ENCODE measurements around the gene GPR31.
"Not testable (repeated sequence)": the region's sequence is repeated elsewhere in the genome, so short reads cannot be mapped to it uniquely, and the experiment has no call there.

The GPR31 gene

DNA sequence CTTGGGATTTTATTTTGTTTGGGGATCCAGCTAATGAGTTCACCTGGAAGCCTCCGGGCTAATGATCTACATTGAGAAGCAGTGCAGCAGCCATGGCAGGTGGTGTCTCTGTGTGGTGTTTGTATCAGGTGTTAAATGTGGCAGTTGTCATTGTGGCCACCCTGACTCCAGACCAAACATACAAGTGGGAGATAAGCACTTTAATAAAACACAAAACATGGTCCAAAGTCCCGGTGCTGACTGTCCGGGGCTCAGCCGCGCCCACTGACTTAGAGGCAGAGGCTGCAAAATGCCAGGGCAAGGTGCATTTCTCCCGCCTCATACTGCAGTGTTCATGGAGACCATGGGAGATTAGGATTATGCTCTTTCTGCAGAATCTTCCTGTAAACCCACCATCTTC is 23.6 kb upstream of the GPR31 start:
- not testable (repeated sequence) for H3K4me1 ChIP-seq (ENCODE audit: low read length); H3K9ac ChIP-seq (ENCODE audit: low read length); H3K4me2 ChIP-seq (ENCODE audit: low read depth, low read length); H3K27ac ChIP-seq (ENCODE audit: low read length); H2AFZ ChIP-seq (ENCODE audit: low read length); H3K27me3 ChIP-seq (replicated peaks; ENCODE audit: insufficient read depth, low read length); H3K79me2 ChIP-seq (ENCODE audit: low read length); H3K4me3 ChIP-seq (ENCODE audit: low read length); H3K9me3 ChIP-seq (replicated peaks; ENCODE audit: insufficient read depth, low read length); H4K20me1 ChIP-seq (ENCODE audit: insufficient read depth, low read length); H3K9me2 ChIP-seq (replicated peaks; ENCODE audit: insufficient read depth, low read length); H3K36me3 ChIP-seq (replicated peaks; ENCODE audit: insufficient read depth, low read length); H3F3A ChIP-seq (ENCODE audit: insufficient read depth, low read length); DNase-seq

DNA sequence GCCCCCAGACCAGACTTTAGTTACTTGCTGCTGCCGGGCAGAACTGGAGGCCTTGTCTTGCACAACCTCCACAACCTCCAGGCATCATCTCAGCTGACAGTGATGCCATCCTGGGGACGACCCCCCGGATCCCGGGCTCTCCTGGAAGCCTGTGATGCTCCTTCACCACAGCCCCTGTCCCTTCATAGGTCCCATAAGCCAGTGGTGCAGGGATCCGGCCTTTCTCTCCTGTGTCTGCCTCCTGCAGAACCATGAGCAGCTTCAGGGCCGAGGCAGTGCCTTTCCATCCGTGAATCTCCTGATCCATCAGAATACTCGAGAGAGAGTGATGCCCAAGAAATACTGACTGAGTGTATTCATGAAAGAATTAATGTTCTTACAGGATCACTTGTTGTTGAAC is 22.3 kb upstream of the GPR31 start:
- H3K27me3 ChIP-seq (replicated peaks; ENCODE audit: insufficient read depth, low read length); H3K4me2 ChIP-seq (ENCODE audit: low read depth, low read length); H3K27ac ChIP-seq (ENCODE audit: low read length); H3K4me1 ChIP-seq (ENCODE audit: low read length); H3K36me3 ChIP-seq (replicated peaks; ENCODE audit: insufficient read depth, low read length); H2AFZ ChIP-seq (ENCODE audit: low read length); DNase-seq; H3F3A ChIP-seq (ENCODE audit: insufficient read depth, low read length); H4K20me1 ChIP-seq (ENCODE audit: insufficient read depth, low read length); H3K9ac ChIP-seq (ENCODE audit: low read length); H3K79me2 ChIP-seq (ENCODE audit: low read length); H3K9me3 ChIP-seq (replicated peaks; ENCODE audit: insufficient read depth, low read length); H3K4me3 ChIP-seq (ENCODE audit: low read length); H3K9me2 ChIP-seq (replicated peaks; ENCODE audit: insufficient read depth, low read length): not testable (repeated sequence)

DNA sequence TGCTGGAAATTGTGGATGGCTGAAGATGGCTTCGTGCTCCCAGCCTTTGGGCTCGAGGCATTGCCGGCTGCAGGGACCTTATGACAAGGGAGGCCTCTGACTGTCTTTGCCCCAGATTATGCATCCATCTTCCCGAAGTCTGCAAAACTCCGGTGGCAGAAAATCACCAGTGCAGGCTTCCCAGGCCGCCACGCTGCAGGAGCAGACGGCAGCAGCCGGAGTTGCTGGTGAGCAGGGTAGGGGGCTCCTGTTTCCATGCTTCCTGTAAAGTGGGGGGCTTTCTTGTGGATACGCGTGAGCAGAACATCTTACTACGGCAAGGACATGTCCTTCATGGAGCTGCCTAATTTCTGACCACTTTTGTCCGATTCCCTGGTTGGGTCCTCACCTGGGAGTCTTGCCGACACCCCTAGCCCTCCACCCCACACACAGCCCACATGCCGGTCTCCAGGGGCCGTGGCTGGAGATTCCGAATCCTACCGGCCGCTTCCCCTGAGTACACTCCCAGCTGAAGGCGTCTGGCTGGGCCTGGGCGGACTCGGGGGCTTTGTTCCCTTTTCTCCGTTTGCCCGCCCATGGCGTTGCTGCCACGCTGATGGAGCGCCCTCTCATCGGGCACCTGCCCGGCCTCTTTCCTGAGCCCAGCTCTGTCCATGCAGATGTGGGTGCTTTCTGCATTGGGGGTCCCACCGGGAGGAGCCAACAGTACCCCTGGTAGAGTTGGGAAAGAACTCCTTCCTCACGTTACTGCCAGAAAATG is 21.3 kb upstream of the GPR31 start:
- H3K4me2 ChIP-seq (ENCODE audit: low read depth, low read length); H4K20me1 ChIP-seq (ENCODE audit: insufficient read depth, low read length); H3K27ac ChIP-seq (ENCODE audit: low read length); DNase-seq; H3K27me3 ChIP-seq (replicated peaks; ENCODE audit: insufficient read depth, low read length); H3K9me2 ChIP-seq (replicated peaks; ENCODE audit: insufficient read depth, low read length); H3K79me2 ChIP-seq (ENCODE audit: low read length); H3K9ac ChIP-seq (ENCODE audit: low read length); H3F3A ChIP-seq (ENCODE audit: insufficient read depth, low read length); H3K36me3 ChIP-seq (replicated peaks; ENCODE audit: insufficient read depth, low read length); H3K4me1 ChIP-seq (ENCODE audit: low read length); H3K4me3 ChIP-seq (ENCODE audit: low read length); H2AFZ ChIP-seq (ENCODE audit: low read length); H3K9me3 ChIP-seq (replicated peaks; ENCODE audit: insufficient read depth, low read length): not testable (repeated sequence)

- H4K20me1 ChIP-seq (ENCODE audit: insufficient read depth, low read length); H3K27me3 ChIP-seq (replicated peaks; ENCODE audit: insufficient read depth, low read length); H2AFZ ChIP-seq (ENCODE audit: low read length); H3K9me2 ChIP-seq (replicated peaks; ENCODE audit: insufficient read depth, low read length); H3K9me3 ChIP-seq (replicated peaks; ENCODE audit: insufficient read depth, low read length); DNase-seq; H3K36me3 ChIP-seq (replicated peaks; ENCODE audit: insufficient read depth, low read length); H3K27ac ChIP-seq (ENCODE audit: low read length); H3K4me3 ChIP-seq (ENCODE audit: low read length); H3K4me1 ChIP-seq (ENCODE audit: low read length); H3F3A ChIP-seq (ENCODE audit: insufficient read depth, low read length); H3K79me2 ChIP-seq (ENCODE audit: low read length); H3K4me2 ChIP-seq (ENCODE audit: low read depth, low read length); H3K9ac ChIP-seq (ENCODE audit: low read length): not testable (repeated sequence)
Observed at GRCh38 chr6:167177271-167177670, 19.5 kb upstream of the GPR31 start.

DNA sequence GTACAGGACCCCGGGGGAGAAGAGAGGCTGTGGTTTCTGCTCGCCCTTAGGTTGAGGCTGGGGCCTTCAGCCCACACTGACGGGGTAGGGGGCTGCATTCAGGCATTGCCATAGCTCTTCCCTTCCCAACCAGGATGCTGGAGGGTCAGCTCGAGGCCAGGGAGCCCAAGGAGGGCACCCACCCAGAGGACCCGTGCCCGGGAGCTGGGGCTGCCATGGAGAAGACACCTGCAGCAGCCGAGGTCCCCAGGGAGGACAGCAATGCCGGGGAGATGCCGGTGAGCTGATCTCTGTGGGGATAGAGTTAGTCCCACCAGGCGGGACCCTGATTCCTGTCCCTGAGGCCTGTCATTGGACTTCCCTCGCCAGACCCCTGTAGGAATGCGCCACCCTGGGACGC is 14.2 kb upstream of the GPR31 start:
- H3K4me1 ChIP-seq (ENCODE audit: low read length); H3K4me3 ChIP-seq (ENCODE audit: low read length); H3K79me2 ChIP-seq (ENCODE audit: low read length); H4K20me1 ChIP-seq (ENCODE audit: insufficient read depth, low read length); DNase-seq; H2AFZ ChIP-seq (ENCODE audit: low read length); H3K36me3 ChIP-seq (replicated peaks; ENCODE audit: insufficient read depth, low read length); H3K27ac ChIP-seq (ENCODE audit: low read length); H3F3A ChIP-seq (ENCODE audit: insufficient read depth, low read length); H3K4me2 ChIP-seq (ENCODE audit: low read depth, low read length); H3K9ac ChIP-seq (ENCODE audit: low read length); H3K9me2 ChIP-seq (replicated peaks; ENCODE audit: insufficient read depth, low read length); H3K9me3 ChIP-seq (replicated peaks; ENCODE audit: insufficient read depth, low read length); H3K27me3 ChIP-seq (replicated peaks; ENCODE audit: insufficient read depth, low read length): not testable (repeated sequence)

- H3K27ac ChIP-seq (ENCODE audit: low read length); H3K4me2 ChIP-seq (ENCODE audit: low read depth, low read length); H3K9ac ChIP-seq (ENCODE audit: low read length); H3K4me1 ChIP-seq (ENCODE audit: low read length); H3F3A ChIP-seq (ENCODE audit: insufficient read depth, low read length); H3K36me3 ChIP-seq (replicated peaks; ENCODE audit: insufficient read depth, low read length); H3K9me2 ChIP-seq (replicated peaks; ENCODE audit: insufficient read depth, low read length); H2AFZ ChIP-seq (ENCODE audit: low read length); H3K4me3 ChIP-seq (ENCODE audit: low read length); H3K9me3 ChIP-seq (replicated peaks; ENCODE audit: insufficient read depth, low read length); DNase-seq; H4K20me1 ChIP-seq (ENCODE audit: insufficient read depth, low read length); H3K27me3 ChIP-seq (replicated peaks; ENCODE audit: insufficient read depth, low read length); H3K79me2 ChIP-seq (ENCODE audit: low read length): not testable (repeated sequence)
Observed at GRCh38 chr6:167171300-167171699, 13.5 kb upstream of the GPR31 start.

- not testable (repeated sequence) for H4K20me1 ChIP-seq (ENCODE audit: insufficient read depth, low read length); H2AFZ ChIP-seq (ENCODE audit: low read length); H3K27ac ChIP-seq (ENCODE audit: low read length); H3K36me3 ChIP-seq (replicated peaks; ENCODE audit: insufficient read depth, low read length); H3K4me2 ChIP-seq (ENCODE audit: low read depth, low read length); H3K9me3 ChIP-seq (replicated peaks; ENCODE audit: insufficient read depth, low read length); H3K9ac ChIP-seq (ENCODE audit: low read length); H3K9me2 ChIP-seq (replicated peaks; ENCODE audit: insufficient read depth, low read length); H3K27me3 ChIP-seq (replicated peaks; ENCODE audit: insufficient read depth, low read length); DNase-seq; H3K79me2 ChIP-seq (ENCODE audit: low read length); H3K4me1 ChIP-seq (ENCODE audit: low read length); H3K4me3 ChIP-seq (ENCODE audit: low read length); H3F3A ChIP-seq (ENCODE audit: insufficient read depth, low read length)
Observed at GRCh38 chr6:167169867-167170266, 12.1 kb upstream of the GPR31 start.

DNA sequence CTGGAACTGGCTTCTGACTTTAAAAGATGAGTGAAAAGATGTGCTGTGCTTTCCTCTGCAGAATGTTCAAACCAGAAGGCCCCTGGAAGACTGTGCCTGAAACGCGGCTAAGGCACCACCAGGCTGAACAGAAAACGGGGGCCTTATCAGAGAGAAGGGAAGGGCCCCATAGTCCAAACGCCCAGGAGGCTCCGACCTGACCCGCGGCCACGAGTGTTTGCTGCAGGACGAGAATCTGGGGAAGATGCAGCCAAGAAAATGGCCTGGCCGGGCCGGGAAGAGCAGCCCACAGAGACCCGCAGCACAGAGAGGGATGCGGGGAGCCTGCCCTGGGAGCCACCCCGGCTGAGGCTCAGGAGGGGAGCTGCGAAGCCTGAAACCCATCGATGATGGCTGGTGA is 10.5 kb upstream of the GPR31 start:
- H3K9me2 ChIP-seq (replicated peaks; ENCODE audit: insufficient read depth, low read length); H3K4me2 ChIP-seq (ENCODE audit: low read depth, low read length); H3K4me3 ChIP-seq (ENCODE audit: low read length); H3K4me1 ChIP-seq (ENCODE audit: low read length); H3F3A ChIP-seq (ENCODE audit: insufficient read depth, low read length); H3K79me2 ChIP-seq (ENCODE audit: low read length); H3K27ac ChIP-seq (ENCODE audit: low read length); DNase-seq; H3K9me3 ChIP-seq (replicated peaks; ENCODE audit: insufficient read depth, low read length); H4K20me1 ChIP-seq (ENCODE audit: insufficient read depth, low read length); H3K27me3 ChIP-seq (replicated peaks; ENCODE audit: insufficient read depth, low read length); H2AFZ ChIP-seq (ENCODE audit: low read length); H3K9ac ChIP-seq (ENCODE audit: low read length); H3K36me3 ChIP-seq (replicated peaks; ENCODE audit: insufficient read depth, low read length): not testable (repeated sequence)

Measured in MM.1S (cell line).